Transverse colon (tissue), 4 donors: ENCODE results near the gene S100A11. TPM values are rescaled to one million over a fixed set of nuclear protein-coding genes. Genes with fewer than 3 reads are reported as not detected.
A peak's percentile ranks its signal among the peaks of the same experiment; 100 is the strongest.

Source experiments
- DNase-seq: peaks from one replicate; pipeline ENCODE4 v3.0.0-alpha.2; 2019
- H3K27ac ChIP-seq, 4 donors: fragments of 200-600 bp; sonication (generic); 2 replicates each; pipeline ENCODE4 v1.5.1; 2016 to 2018; ENCODE audit warnings: inconsistent platforms in 4 of 4
- H3K27me3 ChIP-seq: fragments of 200-600 bp; sonication (generic); 2 replicates; pipeline ENCODE4 v1.5.1; 2017; ENCODE audit warnings: inconsistent platforms
- H3K36me3 ChIP-seq, 4 donors: fragments of 200-600 bp; sonication (generic); 2 replicates each; pipeline ENCODE4 v1.5.1; 2017 to 2019; ENCODE audit warnings: inconsistent platforms in 4 of 4
- H3K4me1 ChIP-seq, 4 donors: fragments of 200-600 bp; sonication (generic); 2 replicates each; pipeline ENCODE4 v1.5.1; 2017 to 2020; ENCODE audit warnings: inconsistent platforms in 4 of 4
- H3K4me3 ChIP-seq, 4 donors: fragments of 200-600 bp; sonication (generic); 1 replicate in 1 of 4; 2 replicates in 3 of 4; pipeline versions ENCODE4 v1.5.1 to v1.6.1; 2017 to 2019; ENCODE audit warnings: inconsistent platforms in 4 of 4
- H3K9me3 ChIP-seq, 2 donors: fragments of 200-600 bp; sonication (generic); 2 replicates each; pipeline ENCODE4 v1.5.1; 2017 to 2019; ENCODE audit warnings: inconsistent platforms in 2 of 2
- CTCF ChIP-seq, 5 experiments: fragments of 200-600 bp in 3 of 5; fragments of 450-650 bp in 2 of 5; sonication (generic) in 3 of 5; IDR thresholded peaks; 1 replicate in 2 of 5; 2 replicates in 3 of 5; pipeline ENCODE4 v1.5.1; 2016 to 2017; ENCODE audit warnings: antibody characterized with exemption in 5 of 5, inconsistent platforms in 3 of 5, mild to moderate bottlenecking in 2 of 5, moderate library complexity in 1 of 5
- EP300 ChIP-seq: sonication (generic); formaldehyde crosslinking; IDR thresholded peaks from one replicate; pipeline ENCODE4 v1.6.1; 2017; ENCODE audit warnings: antibody characterized with exemption, low read depth
- POLR2A ChIP-seq: fragments of 450-650 bp; IDR thresholded peaks from one replicate; pipeline ENCODE4 v1.6.1; 2016; ENCODE audit warnings: antibody characterized with exemption, mild to moderate bottlenecking, moderate library complexity
- POLR2AphosphoS5 ChIP-seq, 3 donors: sonication (generic); formaldehyde crosslinking; IDR thresholded peaks; one replicate each; pipeline ENCODE4 v1.6.1; 2016; ENCODE audit warnings: antibody characterized with exemption in 3 of 3
- WGBS, 2 donors: methylation state at CpG; one replicate each; pipeline ENCODE4 v1.1.5; 2018; ENCODE audit warnings: low coverage in 1 of 2; 5-methylcytosine and 5-hydroxymethylcytosine counted together
- in situ Hi-C, 4 donors: fragments of 200-750 bp; cut with MboI; loops; one replicate each; pipeline versions ENCODE4 v1.15.0 to v1.15.1; 2017; ENCODE audit warnings: low sequenced_read_pairs in 3 of 4, low pct_ligation_motif_present in 1 of 4, low pct_unique_long_range_greater_than_20kb in 1 of 4
- intact Hi-C: fragments of 100-400 bp; cut with DNase I; formaldehyde crosslinking; loops from one replicate; pipeline ENCODE4 v1.15.1; 2023; ENCODE audit warnings: low total_unique reads
- total RNA-seq, 4 donors: library from RNA; depleted of rRNA; stranded (reverse); fragments of >200 nt; gene quantifications; one replicate each; pipeline ENCODE4 v1.1.0, GENCODE V29; 2016

Gene S100A11
- total RNA-seq, 4 donors from 2014 or later = 35.6 to 108 (median 54.8) TPM

- Histone ChIP-seq H3K4me1 (no peaks in the 10 kb centered on the region), H3K36me3 (no peaks in the 10 kb centered on the region), H3K27me3 (no peaks in the 10 kb centered on the region), H3K27ac (no peak overlapping the region), H3K4me3 (no peak overlapping the region), H3K9me3 (no peaks in the 10 kb centered on the region)
- WGBS, 2 donors = 55 to 68% methylated on average over 2 to 3 of the region's 3 CpGs
- in situ Hi-C loops (loop anchor here in 2 of 4 donors (25.0 kb wide), 1 partner anchor 109 kb away; the partner anchor contains the start of gene THEM4 (in 2 of the 2)), intact Hi-C loops (no loop called here)
- DNase-seq = no peak
- TF ChIP-seq POLR2A = no peak
- TF ChIP-seq CTCF (IDR thresholded peaks at IDR 0.05) = no peak
- TF ChIP-seq EP300 = no peak
- TF ChIP-seq POLR2AphosphoS5 (IDR thresholded peaks at IDR 0.05) = no peak
Observed at GRCh38 chr1:152020849-152021248, 16.0 kb downstream of the S100A11 start.

GRCh38 chr1:152018537-152018936 is 18.3 kb downstream of the S100A11 start:
- TF ChIP-seq POLR2A (no peak), CTCF (IDR thresholded peaks at IDR 0.05) (no peak), EP300 (no peak), POLR2AphosphoS5 (IDR thresholded peaks at IDR 0.05) (no peak)
- H3K27ac ChIP-seq = no peak overlapping the region
- intact Hi-C loops = no loop called here

GRCh38 chr1:152015766-152016165 is 21.0 kb downstream of the S100A11 start:
- H3K27ac ChIP-seq = no peak overlapping the region
- H3K4me3 ChIP-seq = no peak overlapping the region
- H3K27me3 ChIP-seq = no peaks in the 10 kb centered on the region
- 59 to 67% methylated on average over 6 of the region's 6 CpGs for WGBS, 2 donors
- no peaks in the 10 kb centered on the region for H3K9me3 ChIP-seq
- no peak for DNase-seq
- H3K36me3 ChIP-seq = no peaks in the 10 kb centered on the region
- in situ Hi-C loops = loop anchor here in 2 of 4 donors (25.0 kb wide), 1 partner anchor 103 kb away; the partner anchor contains the start of gene THEM4 (in 2 of the 2)
- H3K4me1 ChIP-seq = no peaks in the 10 kb centered on the region
- TF ChIP-seq POLR2A = no peak
- no peak for TF ChIP-seq EP300
- no peak for TF ChIP-seq POLR2AphosphoS5 (IDR thresholded peaks at IDR 0.05)
- no peak for TF ChIP-seq CTCF (IDR thresholded peaks at IDR 0.05)
- intact Hi-C loops = no loop called here

More at GRCh38 chr1:152018537-152018936, 18.3 kb downstream of the S100A11 start:
- H3K4me3 ChIP-seq = no peak overlapping the region
- in situ Hi-C loops = loop anchor here in 2 of 4 donors (25.0 kb wide), 1 partner anchor 106 kb away; the partner anchor contains the start of gene THEM4 (in 2 of the 2)
- H3K4me1 ChIP-seq = no peaks in the 10 kb centered on the region
- no peaks in the 10 kb centered on the region for H3K27me3 ChIP-seq
- 46 to 63% methylated on average over 3 to 4 of the region's 4 CpGs for WGBS, 2 donors
- DNase-seq = peak; percentile 19
- no peaks in the 10 kb centered on the region for H3K9me3 ChIP-seq
- no peaks in the 10 kb centered on the region for H3K36me3 ChIP-seq

GRCh38 chr1:152014943-152015342 is 21.9 kb downstream of the S100A11 start:
- Histone ChIP-seq H3K27ac (no peak overlapping the region), H3K4me3 (no peak overlapping the region), H3K9me3 (no peaks in the 10 kb centered on the region), H3K27me3 (no peaks in the 10 kb centered on the region), H3K36me3 (no peaks in the 10 kb centered on the region), H3K4me1 (no peaks in the 10 kb centered on the region)
- no peak for TF ChIP-seq POLR2AphosphoS5 (IDR thresholded peaks at IDR 0.05)
- TF ChIP-seq EP300 = no peak
- TF ChIP-seq POLR2A = no peak
- TF ChIP-seq CTCF (IDR thresholded peaks at IDR 0.05) = no peak
- DNase-seq = no peak
- in situ Hi-C loops (loop anchor here in 2 of 4 donors (25.0 kb wide), 1 partner anchor 103 kb away; the partner anchor contains the start of gene THEM4 (in 2 of the 2)), intact Hi-C loops (no loop called here)
- 83 to 96% methylated on average over 1 of the region's 1 CpG for WGBS, 2 donors
